ENCODE data around the gene FAM25A. TPM values are rescaled to one million over a fixed set of nuclear protein-coding genes. Genes with fewer than 3 reads are reported as not detected.
"Not testable (repeated sequence)": the region's sequence is repeated elsewhere in the genome, so short reads cannot be mapped to it uniquely, and the experiment has no call there.

FAM25A gene
- total RNA-seq (2022), result not detected in 2 replicates
- not detected for Bru-seq, nascent RNA
- BruChase-seq, experiment 1, labeled RNA remaining after a 6-hour chase, result not detected
- BruChase-seq, experiment 2, labeled RNA remaining after a 2-hour chase, result not detected
- long read RNA-seq, result 0 reads

DNA sequence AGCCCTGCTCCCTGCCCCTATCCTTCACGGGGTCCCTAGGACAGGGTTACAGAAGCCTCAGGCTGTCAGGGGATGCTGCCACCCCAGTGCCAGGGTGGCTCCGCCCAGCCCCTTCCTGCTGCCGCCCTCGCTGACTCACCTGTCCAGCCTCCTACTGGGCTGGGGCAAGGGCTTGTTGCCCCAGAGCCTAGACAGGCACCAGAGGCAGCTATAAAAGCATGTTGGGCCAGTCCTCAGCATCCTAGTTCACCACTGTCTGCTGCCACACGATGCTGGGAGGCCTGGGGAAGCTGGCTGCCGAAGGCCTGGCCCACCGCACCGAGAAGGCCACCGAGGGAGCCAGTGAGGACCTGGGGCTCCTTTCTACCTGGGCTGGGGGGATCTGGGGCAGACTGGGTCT, at the start of gene FAM25A:
TSS of gene FAM25A (plus strand) at position 239 of the 400 bp plus-strand sequence. CDS start at position 270, 31 bp downstream.
- H3K4me1 Mint-ChIP-seq (ENCODE audit: insufficient read depth, unreplicated experiment); H3K27ac Mint-ChIP-seq (ENCODE audit: low read depth, unreplicated experiment); H3K9me3 Mint-ChIP-seq (ENCODE audit: unreplicated experiment); CTCF ChIA-PET; H3K36me3 Mint-ChIP-seq (ENCODE audit: insufficient read depth, unreplicated experiment); H3K4me3 Mint-ChIP-seq (ENCODE audit: unreplicated experiment); intact Hi-C loops (cut with micrococcal nuclease); H3K27me3 Mint-ChIP-seq (ENCODE audit: insufficient read depth, unreplicated experiment); BruUV-seq (replicated peaks): not testable (repeated sequence)
- POLR2A ChIA-PET, result interaction anchor here (1.1 kb wide), 1 partner anchor 49 kb away, joined by 3 read pairs; no protein-coding TSS in a partner anchor
- DNase-seq (ENCODE audit: unreplicated experiment), result peak; percentile 37

DNA sequence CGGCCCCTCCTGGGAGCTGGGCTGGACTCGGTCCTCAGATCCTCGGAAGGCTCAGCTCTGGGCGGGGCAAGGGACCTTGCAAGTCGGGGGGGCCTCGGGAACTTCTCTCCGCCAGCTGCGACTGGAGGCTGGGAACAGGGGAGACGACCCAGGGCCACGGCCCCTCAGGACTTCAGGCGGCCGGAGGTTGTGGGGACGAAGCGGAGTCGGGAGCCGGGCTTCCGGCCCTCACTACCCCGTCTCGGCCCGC, 49.2 kb upstream of the FAM25A start:
- no TSS peak for BruUV-seq (replicated peaks)
- peaks cover 60% of the 10 kb centered on the region for H3K4me1 Mint-ChIP-seq (ENCODE audit: insufficient read depth, unreplicated experiment)
- no peaks in the 10 kb centered on the region for H3K27me3 Mint-ChIP-seq (ENCODE audit: insufficient read depth, unreplicated experiment)
- no peak for DNase-seq (ENCODE audit: unreplicated experiment)
- peak overlapping the region; percentile 97 for H3K27ac Mint-ChIP-seq (ENCODE audit: low read depth, unreplicated experiment)
- ChIA-PET POLR2A (interaction anchor here (0.9 to 5.7 kb wide), 7 partner anchors 12 to 214 kb away, joined by 3 to 98 read pairs (median 42); partner anchors contain the start of genes BMPR1A, FAM25A, GLUD1 and SHLD2), CTCF (interaction anchor here (0.7 to 3.1 kb wide), 3 partner anchors 10 to 114 kb away, joined by 4 to 23 read pairs (median 4); no protein-coding TSS in a partner anchor)
- no peaks in the 10 kb centered on the region for H3K9me3 Mint-ChIP-seq (ENCODE audit: unreplicated experiment)
- TF ChIP-seq, protein P1, sequence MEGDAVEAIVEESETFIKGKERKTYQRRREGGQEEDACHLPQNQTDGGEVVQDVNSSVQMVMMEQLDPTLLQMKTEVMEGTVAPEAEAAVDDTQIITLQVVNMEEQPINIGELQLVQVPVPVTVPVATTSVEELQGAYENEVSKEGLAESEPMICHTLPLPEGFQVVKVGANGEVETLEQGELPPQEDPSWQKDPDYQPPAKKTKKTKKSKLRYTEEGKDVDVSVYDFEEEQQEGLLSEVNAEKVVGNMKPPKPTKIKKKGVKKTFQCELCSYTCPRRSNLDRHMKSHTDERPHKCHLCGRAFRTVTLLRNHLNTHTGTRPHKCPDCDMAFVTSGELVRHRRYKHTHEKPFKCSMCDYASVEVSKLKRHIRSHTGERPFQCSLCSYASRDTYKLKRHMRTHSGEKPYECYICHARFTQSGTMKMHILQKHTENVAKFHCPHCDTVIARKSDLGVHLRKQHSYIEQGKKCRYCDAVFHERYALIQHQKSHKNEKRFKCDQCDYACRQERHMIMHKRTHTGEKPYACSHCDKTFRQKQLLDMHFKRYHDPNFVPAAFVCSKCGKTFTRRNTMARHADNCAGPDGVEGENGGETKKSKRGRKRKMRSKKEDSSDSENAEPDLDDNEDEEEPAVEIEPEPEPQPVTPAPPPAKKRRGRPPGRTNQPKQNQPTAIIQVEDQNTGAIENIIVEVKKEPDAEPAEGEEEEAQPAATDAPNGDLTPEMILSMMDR (IDR thresholded peaks at IDR 0.05; ENCODE audit: unreplicated experiment), result no peak
- peak overlapping the region; percentile 77 for H3K4me3 Mint-ChIP-seq (ENCODE audit: unreplicated experiment)
- intact Hi-C loops (cut with micrococcal nuclease), result loop anchor here (2.0 kb wide), 1 partner anchor 122 kb away; no protein-coding TSS in a partner anchor
- H3K36me3 Mint-ChIP-seq (ENCODE audit: insufficient read depth, unreplicated experiment), result peaks cover 5% of the 10 kb centered on the region

GRCh38 chr10:86971232-86971991, 48.7 kb upstream of the FAM25A start:
- TF ChIP-seq, protein P1 (IDR thresholded peaks at IDR 0.05; ENCODE audit: unreplicated experiment), result no peak
- H3K4me1 Mint-ChIP-seq (ENCODE audit: insufficient read depth, unreplicated experiment), result peaks cover 56% of the 10 kb centered on the region
- CTCF ChIA-PET, result interaction anchor here (0.7 to 3.1 kb wide), 3 partner anchors 11 to 114 kb away, joined by 4 to 23 read pairs (median 4); no protein-coding TSS in a partner anchor
- intact Hi-C loops (cut with micrococcal nuclease), result loop anchor here (2.0 kb wide), 1 partner anchor 121 kb away; no protein-coding TSS in a partner anchor
- no peaks in the 10 kb centered on the region for H3K9me3 Mint-ChIP-seq (ENCODE audit: unreplicated experiment)
- peak; percentile 92 for DNase-seq (ENCODE audit: unreplicated experiment)
- peak overlapping the region; percentile 77 for H3K4me3 Mint-ChIP-seq (ENCODE audit: unreplicated experiment)
- H3K36me3 Mint-ChIP-seq (ENCODE audit: insufficient read depth, unreplicated experiment), result peaks cover 5% of the 10 kb centered on the region
- peak overlapping the region; percentile 97 for H3K27ac Mint-ChIP-seq (ENCODE audit: low read depth, unreplicated experiment)
- no peaks in the 10 kb centered on the region for H3K27me3 Mint-ChIP-seq (ENCODE audit: insufficient read depth, unreplicated experiment)
- BruUV-seq (replicated peaks), result no TSS peak
- POLR2A ChIA-PET, result interaction anchor here (0.9 to 5.7 kb wide), 7 partner anchors 13 to 214 kb away, joined by 3 to 98 read pairs (median 42); partner anchors contain the start of genes BMPR1A, FAM25A, GLUD1 and SHLD2

- Mint-ChIP-seq H3K36me3 (ENCODE audit: insufficient read depth, unreplicated experiment) (peaks cover 5% of the 10 kb centered on the region), H3K4me3 (ENCODE audit: unreplicated experiment) (no peak overlapping the region)
- intact Hi-C loops (cut with micrococcal nuclease), result no loop called here
Observed at GRCh38 chr10:86972613-86973380, 47.3 kb upstream of the FAM25A start.

More at GRCh38 chr10:86972613-86973380, 47.3 kb upstream of the FAM25A start:
- POLR2A ChIA-PET, result no interaction called here
- Mint-ChIP-seq H3K27ac (ENCODE audit: low read depth, unreplicated experiment) (peak overlapping the region; percentile 97), H3K9me3 (ENCODE audit: unreplicated experiment) (no peaks in the 10 kb centered on the region), H3K27me3 (ENCODE audit: insufficient read depth, unreplicated experiment) (no peaks in the 10 kb centered on the region), H3K4me1 (ENCODE audit: insufficient read depth, unreplicated experiment) (peaks cover 43% of the 10 kb centered on the region)
- CTCF ChIA-PET, result no interaction called here
- TF ChIP-seq, protein P1 (IDR thresholded peaks at IDR 0.05; ENCODE audit: unreplicated experiment), result no peak
- BruUV-seq (replicated peaks), result no TSS peak
- DNase-seq (ENCODE audit: unreplicated experiment), result no peak
